CD14-positive monocyte (primary cell): ENCODE results near the gene FOXQ1. TPM values are rescaled to one million over a fixed set of nuclear protein-coding genes. Genes with fewer than 3 reads are reported as not detected.

ENCODE experiments used
- DNase-seq, 3 donors: peaks; one replicate each; pipeline ENCODE4 v3.0.0-alpha.2; 2011 to 2022
- H2AFZ ChIP-seq: 2 replicates; pipeline ENCODE4 v1.6.0; 2012; ENCODE audit warnings: mild to moderate bottlenecking, low read depth, low read length, inconsistent platforms; ENCODE audit not compliant: insufficient read depth, poor library complexity, severe bottlenecking
- H3K27ac ChIP-seq, 2 donors: 1 replicate in 1 of 2; 2 replicates in 1 of 2; pipeline ENCODE4 v1.5.1; 2012 to 2013; ENCODE audit warnings: low read length in 2 of 2, control low read depth in 1 of 2, inconsistent platforms in 1 of 2, low read depth in 1 of 2, mild to moderate bottlenecking in 1 of 2
- H3K27me3 ChIP-seq, 2 donors: one replicate each; pipeline versions ENCODE4 v1.6.0 to v1.6.1; 2011 to 2013; ENCODE audit warnings: low read length in 2 of 2; ENCODE audit not compliant: control insufficient read depth in 2 of 2, insufficient read depth in 2 of 2
- H3K36me3 ChIP-seq, 2 donors: replicated peaks in 1 of 2; 1 replicate in 1 of 2; 2 replicates in 1 of 2; pipeline versions ENCODE4 v1.5.1 to v1.6.1; 2012 to 2013; ENCODE audit warnings: low read length in 2 of 2, control low read depth in 1 of 2, inconsistent platforms in 1 of 2, mild to moderate bottlenecking in 1 of 2; ENCODE audit not compliant: insufficient read depth in 2 of 2, control insufficient read depth in 1 of 2
- H3K4me1 ChIP-seq, 2 donors: 1 replicate in 1 of 2; 2 replicates in 1 of 2; pipeline versions ENCODE4 v1.5.1 to v1.6.1; 2012 to 2013; ENCODE audit warnings: low read length in 2 of 2, control low read depth in 1 of 2, inconsistent platforms in 1 of 2, mild to moderate bottlenecking in 1 of 2, moderate library complexity in 1 of 2; ENCODE audit not compliant: insufficient read depth in 2 of 2, control insufficient read depth in 1 of 2
- H3K4me2 ChIP-seq: replicated peaks from 2 replicates; pipeline ENCODE3; 2012; ENCODE audit warnings: low read length, moderate library complexity, mild to moderate bottlenecking; ENCODE audit not compliant: poor library complexity, severe bottlenecking; ENCODE audit errors: extremely low read depth
- H3K4me3 ChIP-seq, 3 experiments: fragments of 200-600 bp in 1 of 3; sonication (generic) in 1 of 3; replicated peaks in 1 of 3; 1 replicate in 2 of 3; 2 replicates in 1 of 3; pipeline ENCODE4 v1.5.1; 2011 to 2013; ENCODE audit warnings: low read length in 3 of 3, mild to moderate bottlenecking in 3 of 3, control low read depth in 2 of 3, low read depth in 2 of 3, inconsistent platforms in 1 of 3, moderate library complexity in 1 of 3
- H3K79me2 ChIP-seq: 2 replicates; pipeline ENCODE4 v1.6.0; 2012; ENCODE audit warnings: mild to moderate bottlenecking, control low read depth, inconsistent platforms, low read length, moderate library complexity; ENCODE audit not compliant: insufficient read depth
- H3K9ac ChIP-seq: 2 replicates; pipeline ENCODE4 v1.6.0; 2017; ENCODE audit warnings: low read length, mild to moderate bottlenecking; ENCODE audit not compliant: insufficient read depth, poor library complexity, severe bottlenecking
- H3K9me3 ChIP-seq, 2 donors: replicated peaks in 1 of 2; 1 replicate in 1 of 2; 2 replicates in 1 of 2; pipeline versions ENCODE4 v1.5.1 to v1.6.1; 2012 to 2013; ENCODE audit warnings: low read length in 2 of 2, control low read depth in 1 of 2; ENCODE audit not compliant: control insufficient read depth in 1 of 2, insufficient read depth in 1 of 2
- H4K20me1 ChIP-seq: 2 replicates; pipeline ENCODE4 v1.6.0; 2012; ENCODE audit warnings: mild to moderate bottlenecking, low read length, control low read depth, moderate library complexity; ENCODE audit not compliant: insufficient read depth
- H3K27ac Mint-ChIP-seq, 7 donors: one replicate each; pipeline ENCODE4 v1.8.0; 2020; ENCODE audit warnings: mild to moderate bottlenecking in 7 of 7, mixed read lengths in 7 of 7, moderate library complexity in 6 of 7, inconsistent platforms in 2 of 7
- H3K27me3 Mint-ChIP-seq, 3 donors: one replicate each; pipeline ENCODE4 v1.8.0; 2021 to 2022; ENCODE audit warnings: low read depth in 3 of 3, mild to moderate bottlenecking in 3 of 3, mixed read lengths in 3 of 3, moderate library complexity in 3 of 3, inconsistent platforms in 1 of 3
- H3K36me3 Mint-ChIP-seq, 2 donors: one replicate each; pipeline ENCODE4 v1.8.0; 2020; ENCODE audit warnings: mixed read lengths in 2 of 2, inconsistent platforms in 1 of 2, mild to moderate bottlenecking in 1 of 2
- H3K4me1 Mint-ChIP-seq: one replicate; pipeline ENCODE4 v1.8.0; 2020; ENCODE audit warnings: mild to moderate bottlenecking, mixed read lengths
- H3K4me3 Mint-ChIP-seq, 2 donors: one replicate each; pipeline ENCODE4 v1.8.0; 2020; ENCODE audit warnings: mild to moderate bottlenecking in 2 of 2, mixed read lengths in 2 of 2, moderate library complexity in 1 of 2
- H3K9me3 Mint-ChIP-seq, 7 donors: one replicate each; pipeline ENCODE4 v1.8.0; 2020 to 2022; ENCODE audit warnings: mixed read lengths in 7 of 7, mild to moderate bottlenecking in 6 of 7, moderate library complexity in 6 of 7, inconsistent platforms in 2 of 7
- CTCF ChIP-seq: fragments of 200-600 bp; IDR thresholded peaks from one replicate; pipeline ENCODE4 v1.8.0; 2022; ENCODE audit warnings: antibody characterized with exemption, mild to moderate bottlenecking
- WGBS: methylation state at CpG from one replicate; pipeline ENCODE4 v1.1.5; 2013; ENCODE audit warnings: missing lambda C conversion rate; ENCODE audit not compliant: insufficient coverage; 5-methylcytosine and 5-hydroxymethylcytosine counted together
- intact Hi-C, 2 donors: fragments of 100-400 bp; cut with micrococcal nuclease; formaldehyde crosslinking; loops; one replicate each; pipeline versions ENCODE4 v1.15.0 to v1.15.1; 2023
- polyA plus RNA-seq, 3 donors: library from polyadenylated mRNA; depleted of rRNA in 1 of 3; unstranded in 2 of 3; stranded (reverse) in 1 of 3; fragments of 300-500 nt in 2 of 3; fragments of >200 nt in 1 of 3; fragmentation: Illumina TruSeq in 2 of 3; gene quantifications; 1 replicate in 2 of 3; 2 replicates in 1 of 3; pipeline ENCODE4 v1.2.3, GENCODE V29; 2012 to 2021

Gene FOXQ1
- polyA plus RNA-seq, 3 donors: 0.11 TPM; not detected in 2

GRCh38 chr6:1312203-1312472 lies 240 bp downstream of the FOXQ1 start:
- DNase-seq: no peak
- Histone ChIP-seq H3K4me1 (peaks cover 27 to 42% of the 10 kb centered on the region in 2 donors), H3K4me2 (peak overlapping the region; percentile 81), H4K20me1 (no peaks in the 10 kb centered on the region), H3K27ac (no peak overlapping the region), H3K9me3 (peaks cover 0 to 25% of the 10 kb centered on the region in 2 donors), H3K27me3 (peaks cover 77 to 84% of the 10 kb centered on the region in 2 donors), H3K79me2 (no peaks in the 10 kb centered on the region), H3K4me3 (peak overlapping the region in 2 of 3 experiments; percentile 20 to 77), H3K9ac (peak overlapping the region; percentile 40), H3K36me3 (no peaks in the 10 kb centered on the region), H2AFZ (peak overlapping the region; percentile 65)
- peak overlapping the region in 2 of 7 donors; percentile 50 to 74 for H3K27ac Mint-ChIP-seq
- WGBS: 2% methylated on average over 24 of the region's 25 CpGs
- peaks cover 5 to 16% of the 10 kb centered on the region in 2 donors for H3K36me3 Mint-ChIP-seq
- peaks cover 78 to 88% (median 80%) of the 10 kb centered on the region in 3 donors for H3K27me3 Mint-ChIP-seq
- TF ChIP-seq CTCF: no peak
- H3K4me1 Mint-ChIP-seq: peaks cover 24% of the 10 kb centered on the region
- H3K9me3 Mint-ChIP-seq: peaks cover 4 to 27% (median 18%) of the 10 kb centered on the region in 7 donors
- intact Hi-C loops: loop anchor here in 1 of 2 donors (10.0 kb wide), 1 partner anchor 47 kb away; no protein-coding TSS in a partner anchor
- peak overlapping the region; percentile 71 to 90 for H3K4me3 Mint-ChIP-seq

- H3K36me3 ChIP-seq: no peaks in the 10 kb centered on the region
- peaks cover 27 to 42% of the 10 kb centered on the region in 2 donors for H3K4me1 ChIP-seq
- H3K4me2 ChIP-seq: peak overlapping the region; percentile 81
- H2AFZ ChIP-seq: peak overlapping the region; percentile 65
- H3K27ac ChIP-seq: no peak overlapping the region
- peaks cover 24% of the 10 kb centered on the region for H3K4me1 Mint-ChIP-seq
- H3K27ac Mint-ChIP-seq: peak overlapping the region in 2 of 7 donors; percentile 50 to 74
- peaks cover 2 to 25% of the 10 kb centered on the region in 2 donors for H3K9me3 ChIP-seq
- H3K27me3 Mint-ChIP-seq: peaks cover 76 to 89% (median 77%) of the 10 kb centered on the region in 3 donors
- no peak for TF ChIP-seq CTCF
- DNase-seq: peak; percentile 64 to 77 (median 71)
- H3K9ac ChIP-seq: no peak overlapping the region
- H3K36me3 Mint-ChIP-seq: peaks cover 5 to 16% of the 10 kb centered on the region in 2 donors
- peaks cover 4 to 31% (median 18%) of the 10 kb centered on the region in 7 donors for H3K9me3 Mint-ChIP-seq
- H3K4me3 ChIP-seq: peak overlapping the region in 2 of 3 experiments; percentile 7 to 77
- intact Hi-C loops: loop anchor here in 1 of 2 donors (10.0 kb wide), 1 partner anchor 48 kb away; no protein-coding TSS in a partner anchor
- H3K27me3 ChIP-seq: peaks cover 71 to 78% of the 10 kb centered on the region in 2 donors
- WGBS: 1% methylated on average over 105 of the region's 109 CpGs
- no peaks in the 10 kb centered on the region for H4K20me1 ChIP-seq
- H3K79me2 ChIP-seq: no peaks in the 10 kb centered on the region
- H3K4me3 Mint-ChIP-seq: peak overlapping the region; percentile 71 to 90
Observed at GRCh38 chr6:1312473-1313367, 822 bp downstream of the FOXQ1 start.
